ENCODE measurements around the gene IMPACT.

GRCh38 chr18:24432618-24433017 lies 6.1 kb downstream of the IMPACT start:
- TF ChIP-seq EP300 (IDR thresholded peaks at IDR 0.05), result no peak
- no peak for TF ChIP-seq POLR2A (IDR thresholded peaks at IDR 0.05)
- TF ChIP-seq POLR2AphosphoS5 (IDR thresholded peaks at IDR 0.05), result no peak
- TF ChIP-seq CTCF (IDR thresholded peaks at IDR 0.05), result no peak

All from sigmoid colon (tissue), 4 donors.